ENCODE results near the gene SDK1.
"Not testable (repeated sequence)": the region's sequence is repeated elsewhere in the genome, so short reads cannot be mapped to it uniquely, and the experiment has no call there.

Gene SDK1

GRCh38 chr7:4202154-4202736 lies 901.2 kb downstream of the SDK1 start:
- DNase-seq (ENCODE audit: low read depth): no peak

GRCh38 chr7:4202954-4203353 lies 901.9 kb downstream of the SDK1 start:
- no peak for DNase-seq (ENCODE audit: low read depth)

- no peak for DNase-seq (ENCODE audit: low read depth)
Observed at GRCh38 chr7:4203626-4204512, 902.8 kb downstream of the SDK1 start.

DNA sequence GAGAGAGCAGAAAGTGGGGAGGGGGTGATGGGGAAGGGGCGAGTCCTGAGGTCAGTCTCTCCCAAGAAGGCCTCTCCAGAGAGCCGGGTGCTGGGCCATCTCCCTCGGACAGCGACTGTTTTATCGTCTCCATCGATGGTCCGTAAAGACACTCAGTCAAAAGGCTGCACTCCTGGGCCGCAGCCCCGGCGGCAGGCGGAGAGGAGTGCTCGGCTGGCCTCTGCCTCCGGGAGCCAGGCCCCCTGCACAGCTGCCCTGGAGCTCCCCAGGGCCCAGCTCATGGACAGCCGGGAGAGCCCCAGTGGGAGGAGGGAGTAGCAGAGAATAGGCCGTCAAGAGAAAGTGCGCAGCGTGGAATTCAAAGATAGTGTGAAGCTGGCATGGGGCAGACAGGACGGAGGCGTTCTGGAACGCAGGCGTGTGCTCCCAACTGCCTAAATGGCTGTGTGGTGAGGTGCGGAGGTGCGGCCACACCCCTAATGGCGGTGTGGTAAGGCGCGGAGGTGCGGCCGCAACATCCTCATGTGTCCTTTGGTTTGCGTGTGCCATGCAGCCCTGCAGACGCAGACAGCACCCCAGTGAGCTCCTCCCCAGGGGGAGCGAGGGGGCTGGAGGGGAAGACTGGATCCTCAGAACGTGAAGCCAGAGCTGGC lies 903.6 kb downstream of the SDK1 start:
- DNase-seq (ENCODE audit: low read depth): no peak

GRCh38 chr7:4205828-4206227 lies 904.8 kb downstream of the SDK1 start:
- no peak for DNase-seq (ENCODE audit: low read depth)

DNA sequence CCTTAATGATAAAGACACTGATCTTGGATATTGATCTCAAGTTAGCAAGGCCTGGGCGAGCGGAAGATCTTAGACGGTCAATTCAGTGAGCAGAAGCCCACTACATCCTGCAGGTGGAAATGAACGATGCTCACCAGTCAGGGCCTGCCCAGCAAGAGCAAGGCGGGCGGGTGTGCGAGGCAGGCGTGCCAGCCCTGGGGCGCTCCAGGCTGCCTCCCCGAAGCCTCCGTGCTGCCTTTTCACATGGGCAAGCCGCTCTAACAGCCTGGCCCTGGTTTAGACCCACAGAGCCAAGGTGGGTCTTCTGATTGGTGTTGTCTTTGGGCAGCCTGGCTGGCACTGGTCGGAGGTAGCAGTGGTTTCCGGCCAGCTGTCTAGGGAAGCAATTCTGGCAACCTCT lies 906.0 kb downstream of the SDK1 start:
- DNase-seq (ENCODE audit: low read depth): no peak

DNA sequence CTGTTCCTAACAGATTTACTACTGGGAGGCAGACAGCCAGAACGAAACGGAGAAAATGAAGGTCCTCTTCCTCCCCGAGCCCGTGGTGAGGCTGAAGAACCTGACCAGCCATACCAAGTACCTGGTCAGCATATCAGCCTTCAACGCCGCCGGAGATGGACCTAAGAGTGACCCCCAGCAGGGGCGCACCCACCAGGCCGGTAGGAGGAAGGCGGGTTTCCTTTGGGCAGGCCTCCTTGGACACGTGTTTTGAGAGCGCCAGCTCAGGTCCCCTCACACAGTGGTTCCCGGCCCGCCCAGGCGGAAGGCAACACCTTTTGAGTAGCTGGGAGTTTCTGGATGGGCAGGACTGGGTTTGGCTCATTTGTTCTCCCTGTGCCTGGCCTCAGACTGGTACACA lies 907.0 kb downstream of the SDK1 start:
- DNase-seq (ENCODE audit: low read depth): no peak

- no peak for DNase-seq (ENCODE audit: low read depth)
Observed at GRCh38 chr7:4208586-4208985, 907.5 kb downstream of the SDK1 start.

- no peak for DNase-seq (ENCODE audit: low read depth)
Observed at GRCh38 chr7:4209126-4209525, 908.1 kb downstream of the SDK1 start.

GRCh38 chr7:4209966-4210365 lies 908.9 kb downstream of the SDK1 start:
- no peak for DNase-seq (ENCODE audit: low read depth)

- DNase-seq (ENCODE audit: low read depth): no peak
Observed at GRCh38 chr7:4210821-4211220, 909.8 kb downstream of the SDK1 start.

DNA sequence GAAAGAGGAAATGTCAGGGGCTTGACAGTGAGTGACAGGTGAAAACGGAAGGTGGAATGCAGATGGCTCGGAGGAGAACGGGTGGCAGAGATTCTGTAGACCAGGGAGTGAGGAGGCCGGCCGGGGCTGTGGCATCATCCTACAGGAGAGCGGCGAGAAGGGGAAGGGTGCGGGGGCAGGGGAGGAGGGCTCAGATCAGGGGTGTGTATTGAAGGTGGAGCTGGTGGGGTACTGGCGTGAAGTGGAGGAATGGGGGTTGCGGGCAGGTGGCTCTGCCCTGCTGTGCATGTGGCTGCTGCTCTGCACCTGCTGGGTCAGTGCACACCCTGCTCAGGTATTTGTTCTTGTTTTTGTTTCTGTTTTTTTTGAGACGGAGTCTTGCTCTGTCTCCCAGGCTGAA lies 910.2 kb downstream of the SDK1 start:
- DNase-seq (ENCODE audit: low read depth): no peak

DNA sequence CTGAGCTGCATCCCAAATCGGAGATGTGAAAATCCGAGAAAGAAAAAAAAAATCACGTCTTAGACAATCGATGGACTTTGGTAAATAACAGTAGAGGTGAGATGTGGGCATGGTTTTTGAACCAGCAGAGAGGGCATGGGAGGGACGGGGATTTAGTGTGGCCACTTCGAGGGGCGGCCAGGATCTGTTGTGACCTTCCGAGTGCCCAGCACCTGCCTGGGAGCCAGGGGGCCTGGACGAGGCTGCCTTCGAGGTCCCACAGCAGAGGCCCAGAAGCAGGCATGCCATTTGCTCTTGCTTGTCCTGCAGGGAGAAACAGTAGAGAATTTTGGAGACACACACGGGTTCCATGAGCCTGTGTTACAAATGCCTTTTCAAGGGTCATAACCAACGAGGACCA lies 911.3 kb downstream of the SDK1 start:
- DNase-seq (ENCODE audit: low read depth): no peak

GRCh38 chr7:4214291-4215155 lies 913.5 kb downstream of the SDK1 start:
- DNase-seq (ENCODE audit: low read depth): no peak

GRCh38 chr7:4215176-4215720 lies 914.2 kb downstream of the SDK1 start:
- no peak for DNase-seq (ENCODE audit: low read depth)

GRCh38 chr7:4216016-4216415 lies 915.0 kb downstream of the SDK1 start:
- DNase-seq (ENCODE audit: low read depth): no peak

DNA sequence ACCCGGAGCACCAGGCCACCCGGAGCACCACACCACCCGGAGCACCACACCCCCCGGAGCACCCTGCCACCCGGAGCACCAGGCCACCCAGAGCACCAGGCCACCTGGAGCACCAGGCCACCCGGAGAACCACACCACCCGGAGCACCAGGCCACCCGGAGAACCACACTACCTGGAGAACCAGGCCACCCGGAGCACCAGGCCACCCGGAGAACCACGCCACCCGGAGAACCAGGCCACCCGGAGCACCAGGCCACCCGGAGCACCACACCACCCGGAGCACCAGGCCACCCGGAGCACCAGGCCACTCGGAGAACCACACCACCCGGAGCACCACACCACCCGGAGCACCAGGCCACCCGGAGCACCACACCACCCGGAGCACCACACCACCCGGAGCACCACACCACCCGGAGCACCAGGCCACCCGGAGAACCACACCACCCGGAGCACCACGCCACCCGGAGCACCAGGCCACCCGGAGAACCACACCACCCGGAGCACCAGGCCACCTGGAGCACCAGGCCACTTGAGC lies 916.1 kb downstream of the SDK1 start:
- not testable (repeated sequence) for DNase-seq (ENCODE audit: low read depth)

DNA sequence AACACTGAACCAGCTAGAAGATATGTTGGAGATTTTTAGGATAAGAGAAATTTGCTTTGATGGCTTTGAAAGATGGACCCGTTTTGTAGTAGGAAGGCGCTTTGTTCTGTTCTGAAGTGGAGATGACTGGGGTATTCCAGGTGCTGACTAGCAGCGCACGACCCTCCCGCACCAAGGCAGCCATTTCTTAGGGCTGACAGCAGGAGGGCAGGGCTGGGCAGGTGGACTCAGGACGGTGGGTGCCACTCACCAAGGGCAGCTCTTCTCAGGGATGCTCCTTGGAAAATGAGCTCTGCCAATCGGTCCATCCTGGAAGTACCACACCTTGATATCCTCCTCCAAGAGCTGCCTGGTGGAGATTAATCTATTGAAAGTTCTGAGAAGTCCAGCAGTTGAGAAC lies 917.4 kb downstream of the SDK1 start:
- DNase-seq (ENCODE audit: low read depth): no peak

- no peak for DNase-seq (ENCODE audit: low read depth)
Observed at GRCh38 chr7:4220011-4220410, 919.0 kb downstream of the SDK1 start.

DNA sequence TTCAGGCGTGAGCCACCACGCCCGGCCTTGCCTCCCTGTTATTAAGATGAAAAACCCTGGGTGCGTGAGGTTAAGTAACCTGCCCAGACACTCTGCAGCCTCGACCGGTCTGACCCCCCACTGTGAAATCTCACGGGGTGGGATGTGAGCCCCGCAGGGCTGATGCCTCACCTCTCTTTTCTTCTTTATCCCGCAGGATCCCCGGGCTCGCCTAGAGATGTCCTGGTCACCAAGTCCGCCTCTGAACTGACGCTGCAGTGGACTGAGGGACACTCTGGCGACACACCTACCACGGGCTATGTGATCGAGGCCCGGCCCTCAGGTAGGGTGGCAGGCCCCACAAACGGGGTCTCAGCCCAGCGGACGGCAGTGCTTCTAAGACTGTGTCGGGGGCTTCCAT lies 920.0 kb downstream of the SDK1 start:
- DNase-seq (ENCODE audit: low read depth): no peak

DNA sequence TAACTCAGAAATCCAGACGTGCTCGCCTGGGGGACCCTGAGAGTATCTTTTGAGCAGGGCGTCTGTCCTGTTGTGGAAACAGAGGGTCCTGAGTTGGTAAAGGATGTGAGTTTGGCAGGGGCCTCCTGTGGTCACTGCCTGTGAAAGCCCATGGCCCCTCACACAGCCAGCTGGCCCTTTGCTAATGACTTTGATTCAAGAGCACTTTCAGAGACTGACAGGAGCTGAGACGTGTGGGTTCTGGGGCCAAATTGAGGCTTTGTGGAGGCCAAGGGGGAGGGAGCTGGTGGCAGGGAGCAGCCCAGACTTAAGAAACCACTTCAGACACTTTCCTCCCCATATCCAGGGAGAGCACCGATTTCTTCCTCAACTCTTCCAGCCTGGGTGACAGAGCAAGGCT lies 921.6 kb downstream of the SDK1 start:
- no peak for DNase-seq (ENCODE audit: low read depth)

DNA sequence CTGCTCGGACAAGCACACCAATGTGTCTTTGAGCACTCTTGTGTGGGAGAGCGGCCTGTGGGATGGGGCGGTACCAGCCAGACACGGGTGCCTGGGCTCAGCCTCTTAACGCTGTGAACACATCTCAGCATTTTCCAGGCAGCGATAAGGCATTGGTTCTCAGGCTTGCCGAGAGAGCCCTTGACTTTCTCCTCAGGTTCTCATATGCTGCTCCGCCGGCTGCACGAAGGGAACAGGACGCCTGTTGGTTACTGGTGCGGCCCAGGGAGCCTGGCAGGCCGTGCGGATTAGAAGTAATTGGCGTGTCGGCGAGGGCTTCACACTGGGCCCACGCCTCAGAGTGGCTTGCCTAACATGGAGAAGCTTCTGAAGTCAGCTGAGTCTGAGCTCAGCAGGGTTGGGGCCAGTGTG lies 924.3 kb downstream of the SDK1 start:
- no peak for DNase-seq (ENCODE audit: low read depth)

Measured in stimulated activated CD8-positive, alpha-beta memory T cell treated with anti-CD3 and anti-CD28 coated beads, Interleukin-4, amount 100 ng/mL, for 24 hours (primary cell).